ENCODE measurements around the gene ZNF48.

Gene ZNF48

DNA sequence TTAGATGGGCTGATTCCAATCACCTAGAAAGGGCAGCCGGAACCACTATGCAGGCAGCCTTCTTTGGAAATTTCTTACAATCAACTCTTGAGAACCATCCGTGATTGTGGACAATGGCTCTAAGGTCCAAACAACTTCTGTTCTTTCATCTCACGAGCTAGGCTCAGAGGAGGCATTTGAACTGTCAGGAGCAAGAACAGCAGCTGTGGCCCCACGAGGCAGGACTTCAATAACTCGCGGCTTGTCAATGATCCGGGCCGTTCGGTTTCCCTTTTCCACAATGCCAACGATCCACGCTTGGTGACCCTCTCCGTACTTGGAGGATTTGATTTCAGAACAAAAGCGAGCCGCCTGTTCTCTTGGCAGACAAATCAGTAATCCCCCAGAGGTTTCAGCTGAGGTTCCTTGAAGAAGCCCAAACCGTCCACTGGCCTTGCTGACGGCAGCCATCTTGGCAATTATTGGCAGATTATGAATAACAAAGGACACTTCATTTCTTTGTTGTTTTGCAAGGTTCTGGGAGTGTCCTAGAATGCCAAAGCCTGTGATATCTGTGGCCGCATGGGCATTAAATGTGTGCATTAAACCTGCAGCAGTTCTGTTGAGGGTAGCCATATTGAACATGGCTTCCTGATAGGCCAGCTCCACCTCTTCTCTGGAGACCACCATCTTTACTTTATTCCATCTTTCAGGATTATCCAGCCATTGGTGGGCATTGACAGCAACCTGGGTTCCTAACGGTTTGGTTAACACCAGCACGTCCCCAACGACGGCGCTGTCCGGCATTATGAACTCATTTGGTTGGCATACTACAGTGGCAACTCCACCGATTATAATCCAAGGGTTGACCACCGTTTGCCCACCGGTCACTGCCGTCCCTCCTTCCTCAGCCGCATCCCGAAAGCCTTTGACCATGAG, 49.3 kb downstream of the ZNF48 start:
- no peak for FAIRE-seq

GRCh38 chr16:30445149-30445407, 49.9 kb downstream of the ZNF48 start:
- FAIRE-seq, result no peak

- FAIRE-seq, result no peak
Measured at GRCh38 chr16:30445408-30446202, 50.4 kb downstream of the ZNF48 start, which contains the start of gene SEPHS2. Gene SEPHS2 (minus strand): TSS chr16:30445874. CDS start chr16:30445727, 147 bp downstream.

GRCh38 chr16:30446203-30446595, 51.0 kb downstream of the ZNF48 start:
- FAIRE-seq, result no peak

GRCh38 chr16:30447512-30448226, 52.4 kb downstream of the ZNF48 start:
- FAIRE-seq, result no peak

GRCh38 chr16:30449116-30449435, 53.9 kb downstream of the ZNF48 start:
- no peak for FAIRE-seq
